Right kidney (tissue), 1 donor: ENCODE data around the gene MARCHF3.
"Not testable (repeated sequence)": the region's sequence is repeated elsewhere in the genome, so short reads cannot be mapped to it uniquely, and the experiment has no call there.

Experiments used
- DNase-seq: peaks from one replicate; pipeline ENCODE4 v3.0.0-alpha.2; 2016

Gene MARCHF3

DNA sequence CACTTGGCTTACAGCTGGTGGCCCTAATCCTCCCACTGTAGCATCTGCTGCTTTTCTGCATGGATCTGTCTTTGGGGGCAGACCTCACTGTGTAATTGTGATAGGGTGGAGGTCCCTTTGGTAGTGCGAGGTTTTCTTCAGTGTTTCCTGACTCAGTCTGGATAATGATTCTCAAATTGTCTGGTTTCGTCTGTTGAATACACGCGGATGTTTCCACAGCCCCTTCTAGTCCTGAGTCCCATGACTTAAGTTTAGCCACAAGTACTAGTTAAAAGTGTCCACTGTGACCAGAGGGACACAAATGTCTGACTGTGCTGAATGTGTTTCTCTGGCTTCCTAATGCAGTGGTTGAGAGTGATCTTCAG is 182.9 kb downstream of the MARCHF3 start:
- DNase-seq: no peak

- DNase-seq: no peak
Observed at GRCh38 chr5:126846744-126847455, 183.5 kb downstream of the MARCHF3 start.

DNA sequence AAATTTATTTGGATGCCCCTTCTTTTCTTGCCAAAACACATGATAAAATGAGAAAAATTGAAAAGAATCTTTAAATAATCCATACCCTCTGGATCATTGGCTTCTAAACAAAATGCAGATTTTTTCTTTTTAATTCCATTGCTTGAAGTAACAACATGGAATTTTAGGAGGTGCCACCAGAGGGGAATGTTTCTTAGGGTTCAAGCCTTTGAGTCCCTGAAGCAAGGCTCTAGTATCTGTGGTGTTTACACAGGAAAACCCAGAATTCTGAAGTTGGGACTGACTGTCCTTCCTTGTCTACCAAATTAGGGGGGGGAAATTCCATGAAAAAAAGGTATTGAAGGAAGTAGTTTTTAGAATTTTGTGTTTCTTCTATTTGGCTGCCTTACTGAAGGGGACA is 184.0 kb downstream of the MARCHF3 start:
- no peak for DNase-seq

DNA sequence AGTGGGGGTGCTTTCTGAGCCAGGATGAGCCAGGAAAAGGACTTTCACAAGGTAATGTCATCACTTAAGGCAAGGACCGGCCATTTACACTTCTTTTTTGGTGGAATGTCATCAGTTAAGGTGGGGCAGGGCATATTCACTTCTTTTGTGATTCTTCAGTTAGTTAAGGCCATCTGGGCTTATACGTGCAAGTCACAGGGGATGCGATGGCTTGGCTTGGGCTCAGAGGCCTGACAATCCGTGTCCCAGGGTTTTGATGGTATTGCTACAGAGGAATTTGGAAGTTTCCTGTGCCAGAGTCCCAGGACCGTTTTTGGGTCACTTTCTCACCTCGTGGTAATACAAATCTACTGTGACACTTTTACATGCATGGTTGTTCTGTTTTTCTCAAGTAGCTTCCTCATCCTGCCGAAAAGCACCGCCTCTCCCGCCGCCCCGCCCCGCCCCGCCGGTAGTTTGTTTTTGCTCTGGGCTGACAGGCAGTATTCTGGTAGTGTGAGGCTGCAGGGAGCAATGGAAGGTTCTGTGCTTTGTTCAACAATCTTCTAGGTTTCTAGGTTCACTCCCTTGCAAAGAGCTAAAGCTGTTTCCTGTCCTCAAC is 184.8 kb downstream of the MARCHF3 start:
- DNase-seq: not testable (repeated sequence)

GRCh38 chr5:126843375-126843774 is 187.0 kb downstream of the MARCHF3 start:
- not testable (repeated sequence) for DNase-seq

DNA sequence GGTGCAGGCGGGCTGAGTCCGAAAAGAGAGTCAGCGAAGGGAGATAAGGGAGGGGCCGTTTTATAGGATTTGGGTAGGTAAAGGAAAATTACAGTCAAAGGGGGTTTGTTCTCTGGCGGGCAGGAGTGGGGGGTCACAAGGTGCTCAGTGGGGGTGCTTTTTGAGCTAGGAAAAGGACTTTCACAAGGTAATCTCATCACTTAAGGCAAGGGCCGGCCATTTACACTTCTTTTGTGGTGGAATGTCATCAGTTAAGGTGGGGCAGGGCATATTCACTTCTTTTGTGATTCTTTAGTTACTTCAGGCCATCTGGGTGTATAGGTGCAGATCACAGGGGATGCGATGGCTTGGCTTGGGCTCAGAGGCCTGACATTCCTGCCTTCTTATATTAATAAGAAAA is 191.0 kb downstream of the MARCHF3 start:
- DNase-seq: not testable (repeated sequence)

GRCh38 chr5:126837906-126838539 is 192.3 kb downstream of the MARCHF3 start:
- DNase-seq: no peak

GRCh38 chr5:126837242-126837641 is 193.1 kb downstream of the MARCHF3 start:
- no peak for DNase-seq

GRCh38 chr5:126836778-126837177 is 193.6 kb downstream of the MARCHF3 start:
- no peak for DNase-seq

GRCh38 chr5:126831156-126831555 is 199.2 kb downstream of the MARCHF3 start:
- no peak for DNase-seq

GRCh38 chr5:126830061-126830460 is 200.3 kb downstream of the MARCHF3 start:
- DNase-seq: no peak

DNA sequence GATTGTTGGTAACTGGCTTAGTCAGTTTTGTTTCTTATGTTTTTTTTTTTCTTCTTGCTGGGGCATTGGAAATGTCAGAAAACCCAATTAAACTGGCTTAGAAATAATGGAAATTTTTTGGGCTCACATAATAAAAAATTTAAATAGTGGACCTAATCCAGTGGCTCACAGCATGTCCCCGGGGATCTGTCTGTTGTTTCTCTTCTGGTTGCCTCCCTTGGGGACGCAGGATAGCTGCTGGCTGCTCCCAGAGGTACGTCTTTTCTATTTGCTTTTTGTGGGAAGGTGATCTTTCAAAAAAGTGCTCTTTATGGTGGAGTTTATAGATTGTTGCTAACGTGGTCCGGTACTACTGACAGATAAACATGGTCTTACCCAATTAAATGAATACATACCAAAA is 201.3 kb downstream of the MARCHF3 start:
- no peak for DNase-seq

DNA sequence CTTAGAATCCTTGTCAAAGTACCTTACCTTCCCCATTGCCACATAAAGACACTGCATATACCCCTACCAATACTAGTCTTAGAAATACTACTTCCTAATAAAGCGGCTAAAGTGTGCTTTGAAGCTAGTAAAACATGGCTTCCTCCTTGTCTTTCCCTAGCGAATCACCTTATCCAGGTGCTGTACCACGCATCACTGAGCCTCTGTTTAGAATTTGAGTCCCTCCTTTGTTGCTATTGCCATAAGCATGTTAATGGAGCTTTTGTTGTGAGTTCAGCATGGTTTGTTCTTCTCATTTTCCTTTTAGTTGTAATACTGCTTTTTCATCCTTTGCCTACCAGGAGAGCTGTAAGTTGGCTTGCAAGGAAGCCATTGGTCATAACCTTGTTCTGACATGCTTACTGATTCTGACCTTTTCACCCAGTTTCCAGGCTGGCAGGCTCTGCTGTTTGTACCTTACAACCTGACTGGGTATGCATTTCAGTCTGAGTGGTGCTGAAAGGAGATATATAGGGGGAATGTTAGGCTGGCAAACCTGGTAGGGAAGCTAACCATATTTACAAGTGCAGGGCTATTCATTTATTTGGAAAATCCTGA is 203.6 kb downstream of the MARCHF3 start:
- DNase-seq: no peak

GRCh38 chr5:126819253-126819652 is 211.1 kb downstream of the MARCHF3 start:
- no peak for DNase-seq

DNA sequence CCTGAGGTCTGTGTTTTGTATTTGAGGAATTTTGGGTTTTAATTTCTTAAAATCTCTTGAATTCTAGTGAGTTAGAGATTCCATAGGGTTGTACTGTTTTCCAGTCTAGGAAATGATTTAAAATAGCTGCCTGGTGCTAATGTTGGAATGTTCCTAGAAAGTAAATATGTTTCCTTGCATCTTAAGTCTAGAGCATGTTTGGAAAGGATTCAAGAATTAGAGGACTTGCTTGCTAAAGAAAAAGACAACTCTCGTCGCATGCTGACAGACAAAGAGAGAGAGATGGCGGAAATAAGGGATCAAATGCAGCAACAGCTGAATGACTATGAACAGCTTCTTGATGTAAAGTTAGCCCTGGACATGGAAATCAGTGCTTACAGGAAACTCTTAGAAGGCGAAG is 211.6 kb downstream of the MARCHF3 start:
- no peak for DNase-seq
